Epithelial cell of proximal tubule (primary cell): ENCODE results near the gene FXYD1. TPM values are rescaled to one million over a fixed set of nuclear protein-coding genes. Genes with fewer than 3 reads are reported as not detected.

Source experiments
- DNase-seq: peaks from one replicate; pipeline ENCODE4 v3.0.0-alpha.2; 2011; ENCODE audit warnings: low read depth
- H3K4me3 ChIP-seq: 2 replicates; pipeline ENCODE4 v1.5.1; 2011; ENCODE audit warnings: low read depth, mild to moderate bottlenecking, low read length
- CTCF ChIP-seq: conservative IDR thresholded peaks from 2 replicates; pipeline ENCODE4 v1.5.1; 2012; ENCODE audit warnings: low read depth, mild to moderate bottlenecking, low read length
- total RNA-seq: library from RNA; depleted of rRNA; stranded (reverse); fragments of >200 nt; gene quantifications from 2 replicates; pipeline ENCODE4 v1.2.3, GENCODE V29; 2015

The FXYD1 gene
- total RNA-seq, 1 donor from 2014 or later, result not detected

- H3K4me3 ChIP-seq, result no peak overlapping the region
- no peak for DNase-seq
- no peak for TF ChIP-seq CTCF
Measured at GRCh38 chr19:35104361-35104760, 34.3 kb upstream of the FXYD1 start.

- TF ChIP-seq CTCF, result no peak
- DNase-seq, result no peak
Measured at GRCh38 chr19:35105047-35105410, 33.6 kb upstream of the FXYD1 start.

DNA sequence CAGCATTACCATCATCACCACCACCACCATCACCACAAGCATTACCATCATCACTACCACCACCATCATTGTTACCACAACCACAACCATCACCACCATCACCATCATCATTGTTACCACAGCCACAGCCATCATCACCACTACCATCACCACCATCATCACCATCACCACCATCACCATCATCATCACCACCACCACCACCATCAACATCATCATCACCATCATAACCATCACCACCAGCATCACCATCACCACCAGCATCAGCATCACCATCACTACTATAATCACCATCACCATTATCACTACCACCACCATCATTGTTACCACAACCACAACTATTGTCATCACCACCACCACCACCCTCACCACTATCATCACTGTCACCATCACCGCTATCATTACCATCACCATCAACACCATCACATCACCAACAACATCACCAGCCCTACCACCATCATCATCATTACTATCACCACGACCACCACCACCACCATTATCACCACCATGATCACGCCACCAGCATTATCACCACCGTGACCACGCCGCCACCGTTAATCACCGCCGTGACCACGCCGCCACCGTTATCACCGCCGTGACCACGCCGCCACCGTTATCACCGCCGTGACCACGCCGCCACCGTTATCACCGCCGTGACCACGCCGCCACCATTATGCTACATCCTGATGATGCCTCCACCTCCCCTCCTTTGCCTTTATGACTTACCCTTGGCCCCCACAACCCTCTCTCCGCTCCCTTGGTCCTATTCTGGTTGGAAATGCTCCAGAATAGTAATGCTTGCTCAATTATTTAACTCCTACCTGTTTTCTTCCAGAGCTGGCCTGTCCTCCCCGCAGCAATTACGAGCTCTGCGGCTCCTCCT, 33.0 kb upstream of the FXYD1 start:
- no peak for TF ChIP-seq CTCF
- no peak overlapping the region for H3K4me3 ChIP-seq
- no peak for DNase-seq

More at GRCh38 chr19:35105047-35105410, 33.6 kb upstream of the FXYD1 start:
- no peak overlapping the region for H3K4me3 ChIP-seq

GRCh38 chr19:35106291-35106583, 32.4 kb upstream of the FXYD1 start:
- no peak overlapping the region for H3K4me3 ChIP-seq
- TF ChIP-seq CTCF, result no peak

DNA sequence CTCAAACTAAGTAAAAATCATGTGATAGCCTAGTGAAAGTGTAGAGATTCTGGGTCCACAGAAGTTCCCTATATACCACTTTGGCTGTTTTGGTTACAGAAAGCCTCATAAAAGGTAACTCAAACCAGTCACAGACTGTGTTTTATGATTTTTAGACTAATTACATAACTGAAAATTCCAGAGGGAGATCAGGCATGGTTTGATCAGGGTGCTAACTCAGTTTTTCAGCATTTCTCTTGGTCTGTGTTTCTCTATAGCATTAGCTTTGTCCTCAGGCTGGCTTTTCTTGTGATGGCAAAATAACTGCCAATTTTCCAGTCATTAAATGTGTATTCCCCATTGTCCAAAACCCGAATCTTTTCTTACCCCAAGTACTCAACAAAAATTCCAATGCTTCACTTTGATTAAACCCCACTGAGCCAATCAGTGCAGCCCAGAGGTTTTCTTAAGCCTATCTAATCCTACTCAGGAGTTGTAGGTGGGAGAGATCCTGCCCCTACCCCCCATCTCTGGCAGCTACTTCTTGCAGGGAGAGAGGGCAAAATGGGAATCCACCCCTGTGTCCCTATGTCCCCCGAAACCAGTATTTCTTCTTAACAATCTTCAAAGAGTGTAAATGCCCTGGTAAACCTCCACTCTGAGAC, 31.6 kb upstream of the FXYD1 start:
- TF ChIP-seq CTCF, result no peak
- H3K4me3 ChIP-seq, result no peak overlapping the region
- no peak for DNase-seq

More at GRCh38 chr19:35106291-35106583, 32.4 kb upstream of the FXYD1 start:
- DNase-seq, result no peak

DNA sequence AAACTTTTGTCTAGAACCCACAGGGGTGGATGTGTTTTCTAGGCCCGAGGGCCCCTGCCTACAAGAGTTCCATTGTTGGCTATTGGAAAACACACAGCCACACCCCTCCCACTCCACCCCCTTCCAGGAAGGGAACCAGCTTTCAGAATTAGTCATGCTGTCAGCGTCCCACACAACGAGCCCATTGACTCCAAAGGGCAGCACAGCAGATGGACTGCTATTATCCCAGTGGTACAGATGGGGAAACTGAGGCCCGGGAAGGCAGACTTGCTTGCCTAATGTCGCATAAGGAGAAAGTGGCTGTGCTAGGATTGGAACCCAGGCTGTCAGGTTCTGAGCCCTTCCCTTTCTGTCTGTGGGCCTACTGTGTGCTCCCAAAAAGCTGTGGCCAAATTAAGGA, 31.1 kb upstream of the FXYD1 start:
- TF ChIP-seq CTCF, result no peak
- DNase-seq, result no peak
- no peak overlapping the region for H3K4me3 ChIP-seq
